HG02759 (cell line): ENCODE measurements around the gene RAMP1.
"Not testable (repeated sequence)": the region's sequence is repeated elsewhere in the genome, so short reads cannot be mapped to it uniquely, and the experiment has no call there.

Experiments used
- ATAC-seq: cut with Tn5 transposase; IDR thresholded peaks from one replicate; pipeline ENCODE4 v1.9.1; 2021; ENCODE audit warnings: mild to moderate bottlenecking, moderate library complexity; ENCODE audit not compliant: unreplicated experiment

RAMP1 gene

GRCh38 chr2:237859533-237860272 lies at the start of gene RAMP1:
Gene RAMP1, plus strand, starts transcription at chr2:237859623. Its CDS starts 53 bp downstream, at chr2:237859676.
- no peak for ATAC-seq

DNA sequence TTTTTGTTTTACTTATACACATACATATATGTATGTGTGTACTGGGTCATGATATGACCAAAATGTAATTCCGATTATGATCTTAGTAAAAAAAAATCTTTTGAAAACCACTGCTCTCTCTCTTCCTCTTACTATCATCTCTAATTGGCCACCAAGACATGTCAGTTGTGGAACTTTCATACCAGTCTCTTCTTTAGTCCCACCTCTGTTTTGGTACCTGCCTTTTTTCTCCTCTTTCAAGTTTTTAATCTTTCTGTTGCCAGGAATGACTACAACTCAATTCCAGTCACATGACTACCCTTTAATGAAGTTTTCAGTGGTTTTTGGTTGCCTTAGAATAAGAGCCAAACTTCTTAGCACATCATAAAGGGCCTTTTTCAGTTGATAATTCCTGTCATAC lies 43.8 kb upstream of the RAMP1 start:
- ATAC-seq, result no peak

- ATAC-seq, result no peak
These were observed 42.9 kb upstream of the RAMP1 start for GRCh38 chr2:237816531-237816930.

DNA sequence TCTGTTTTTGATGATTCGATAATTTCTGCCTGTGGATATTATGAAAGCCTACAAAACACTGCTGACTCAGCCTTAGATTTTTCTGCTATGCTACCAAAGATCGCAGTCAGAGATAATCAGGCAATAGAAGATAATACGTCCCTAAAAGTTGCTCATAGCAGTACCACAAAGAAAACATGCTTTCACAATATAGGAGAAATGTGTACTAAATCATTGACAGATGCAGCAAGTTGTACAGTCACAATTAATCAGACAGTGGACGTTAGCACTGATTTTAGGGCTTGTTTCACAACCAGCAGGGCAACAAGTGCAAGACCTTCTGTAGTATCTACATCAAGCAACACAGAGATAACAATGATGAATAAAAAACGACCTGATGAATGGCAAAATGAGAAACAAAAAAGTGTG lies 41.4 kb upstream of the RAMP1 start:
- no peak for ATAC-seq

GRCh38 chr2:237819231-237819630 lies 40.2 kb upstream of the RAMP1 start:
- ATAC-seq, result no peak

GRCh38 chr2:237820421-237820820 lies 39.0 kb upstream of the RAMP1 start:
- ATAC-seq, result no peak

DNA sequence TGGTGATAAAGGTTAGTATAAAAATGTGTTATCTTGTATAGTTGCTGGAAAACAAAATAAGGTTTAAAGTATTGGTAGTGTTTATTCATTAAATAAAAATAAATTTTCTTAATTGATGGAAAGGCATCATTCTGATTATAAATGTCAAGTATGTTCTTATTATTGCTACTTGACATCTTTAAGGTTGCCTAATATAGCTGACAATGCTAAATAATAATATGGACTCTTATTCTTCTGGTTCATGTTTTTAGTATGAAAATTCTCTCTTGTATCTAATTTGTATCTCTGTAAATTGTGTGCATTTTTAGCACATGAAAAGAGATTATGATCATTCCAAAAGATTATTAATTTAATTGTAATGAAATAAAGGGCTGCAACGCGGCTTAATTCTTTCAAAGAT lies 35.9 kb upstream of the RAMP1 start:
- no peak for ATAC-seq

GRCh38 chr2:237824085-237824484 lies 35.3 kb upstream of the RAMP1 start:
- ATAC-seq, result no peak

DNA sequence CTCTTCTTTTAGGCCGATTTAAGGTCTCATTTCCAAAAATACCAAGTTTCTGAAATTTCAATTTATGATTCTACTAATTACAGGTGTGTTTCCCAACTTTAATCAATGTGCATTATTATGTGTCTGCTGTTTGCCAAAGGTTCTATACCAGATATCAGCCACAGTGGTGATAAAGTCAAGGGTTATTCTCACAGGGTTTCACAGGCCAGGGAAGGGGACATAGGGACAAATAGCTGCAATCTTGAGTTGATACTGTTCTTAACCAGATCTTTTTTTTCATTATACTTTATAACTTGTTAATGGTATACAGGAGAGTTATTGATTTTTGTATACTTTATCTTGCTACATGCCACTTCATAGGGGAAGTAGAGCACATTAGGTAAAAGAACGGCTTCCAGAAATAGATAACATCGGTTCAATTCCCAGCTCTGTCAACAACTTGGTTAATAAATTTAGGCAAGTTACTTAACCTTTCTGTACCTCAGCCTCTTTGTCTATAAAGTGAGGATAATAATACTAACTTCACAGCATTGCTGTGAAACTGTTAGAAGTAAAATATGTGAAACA lies 31.9 kb upstream of the RAMP1 start:
- ATAC-seq, result no peak

DNA sequence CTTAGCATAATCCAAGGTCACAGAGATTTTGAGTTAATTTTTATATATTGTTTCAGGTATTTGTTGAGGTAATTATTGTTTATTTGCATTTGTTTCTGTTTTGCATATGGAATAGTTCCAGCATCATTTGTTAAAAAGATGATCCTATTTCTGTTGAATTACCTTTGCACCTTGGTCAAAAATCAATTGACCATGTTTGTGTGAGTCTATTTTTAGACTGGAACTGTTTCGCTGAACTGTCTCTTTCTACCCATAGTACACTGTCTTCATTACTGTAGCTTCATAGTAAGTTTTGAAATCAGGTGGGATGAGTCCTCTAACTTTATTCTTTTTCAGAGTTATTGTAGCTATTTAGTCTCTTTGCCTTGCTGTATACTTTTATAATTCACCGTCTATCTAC lies 28.9 kb upstream of the RAMP1 start:
- ATAC-seq, result no peak

DNA sequence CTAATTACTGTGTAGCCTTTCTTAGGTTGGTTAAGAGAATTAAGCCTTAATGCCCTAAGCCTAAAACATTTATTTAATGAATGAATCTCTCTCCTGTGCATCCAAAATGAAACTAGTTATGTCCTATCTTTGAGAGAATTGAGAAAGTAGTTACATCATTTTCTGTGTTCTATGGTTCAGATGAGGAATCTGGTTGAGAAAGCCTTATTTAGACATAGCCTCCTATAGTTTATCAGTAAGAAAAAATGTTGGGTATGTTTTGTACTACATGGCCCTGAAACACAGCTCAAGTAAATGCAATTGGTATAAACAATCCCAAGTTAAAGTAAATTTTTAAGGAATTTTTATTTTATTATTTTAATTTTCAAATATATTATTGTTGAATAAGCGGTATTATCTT lies 25.9 kb upstream of the RAMP1 start:
- no peak for ATAC-seq

- ATAC-seq, result no peak
These were observed 24.1 kb upstream of the RAMP1 start for GRCh38 chr2:237835372-237835771.

- ATAC-seq, result no peak
These were observed 18.4 kb upstream of the RAMP1 start for GRCh38 chr2:237841051-237841450.

GRCh38 chr2:237848940-237849339 lies 10.5 kb upstream of the RAMP1 start:
- ATAC-seq, result not testable (repeated sequence)

DNA sequence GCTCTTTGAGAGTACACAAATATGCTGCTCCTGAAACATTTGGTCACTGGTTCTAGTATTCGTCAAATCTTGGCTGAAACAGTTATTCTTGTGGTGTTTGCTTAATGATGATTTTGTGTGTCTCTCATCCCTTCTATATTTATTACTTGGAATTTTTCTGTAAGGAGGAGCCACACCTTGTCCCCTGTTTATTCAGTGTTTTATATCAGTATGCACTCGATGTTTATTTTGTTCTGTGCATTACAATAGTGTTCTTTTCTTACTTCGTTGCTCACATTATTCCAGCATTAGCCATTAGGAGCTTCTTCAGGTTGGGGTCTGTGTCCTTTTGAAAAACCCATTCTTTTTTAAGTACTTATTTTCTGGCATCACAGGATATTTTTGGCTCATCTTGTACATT lies 5.1 kb upstream of the RAMP1 start:
- ATAC-seq, result no peak

DNA sequence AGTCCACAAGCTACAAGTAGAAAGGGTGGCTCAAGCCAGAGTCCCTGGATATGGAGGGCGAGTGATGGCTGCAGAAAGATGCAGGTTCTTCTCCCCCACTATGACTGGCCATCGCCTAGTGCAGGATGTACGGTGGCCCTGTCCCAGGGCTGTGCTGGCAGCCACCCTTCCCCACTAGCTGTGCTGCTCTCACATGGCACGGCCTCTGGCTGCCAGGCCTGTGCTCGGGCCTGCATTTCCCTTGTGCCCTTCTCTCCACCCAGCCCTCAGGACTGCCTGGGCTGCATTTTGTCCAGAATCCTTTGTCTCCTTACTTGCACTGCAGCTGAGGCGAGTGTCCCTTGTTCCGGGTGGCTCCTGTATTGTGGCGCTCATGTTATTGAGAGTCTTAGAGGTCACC lies 1.6 kb upstream of the RAMP1 start:
- no peak for ATAC-seq

- ATAC-seq, result no peak
These were observed 935 bp upstream of the RAMP1 start for GRCh38 chr2:237858294-237859081.

DNA sequence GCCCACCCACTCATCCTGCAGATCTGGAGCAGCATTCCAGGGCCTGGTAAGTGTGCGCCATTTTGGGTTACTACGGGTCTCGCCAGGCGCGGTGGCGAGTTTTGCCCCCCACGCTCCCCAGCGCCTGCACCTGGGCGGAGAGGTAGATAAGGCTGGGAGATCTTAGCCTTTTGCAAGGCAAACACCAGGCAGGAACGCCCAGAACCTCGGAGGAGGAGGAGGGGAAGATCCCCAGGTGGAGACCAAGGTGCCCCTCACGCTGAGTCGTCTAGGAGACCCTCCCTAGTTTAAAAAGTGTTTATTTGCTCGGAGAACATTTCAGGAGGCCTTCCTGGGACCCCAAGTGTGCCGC lies 365 bp upstream of the RAMP1 start:
- no peak for ATAC-seq

GRCh38 chr2:237860273-237860935 lies 981 bp downstream of the RAMP1 start:
- ATAC-seq, result no peak

DNA sequence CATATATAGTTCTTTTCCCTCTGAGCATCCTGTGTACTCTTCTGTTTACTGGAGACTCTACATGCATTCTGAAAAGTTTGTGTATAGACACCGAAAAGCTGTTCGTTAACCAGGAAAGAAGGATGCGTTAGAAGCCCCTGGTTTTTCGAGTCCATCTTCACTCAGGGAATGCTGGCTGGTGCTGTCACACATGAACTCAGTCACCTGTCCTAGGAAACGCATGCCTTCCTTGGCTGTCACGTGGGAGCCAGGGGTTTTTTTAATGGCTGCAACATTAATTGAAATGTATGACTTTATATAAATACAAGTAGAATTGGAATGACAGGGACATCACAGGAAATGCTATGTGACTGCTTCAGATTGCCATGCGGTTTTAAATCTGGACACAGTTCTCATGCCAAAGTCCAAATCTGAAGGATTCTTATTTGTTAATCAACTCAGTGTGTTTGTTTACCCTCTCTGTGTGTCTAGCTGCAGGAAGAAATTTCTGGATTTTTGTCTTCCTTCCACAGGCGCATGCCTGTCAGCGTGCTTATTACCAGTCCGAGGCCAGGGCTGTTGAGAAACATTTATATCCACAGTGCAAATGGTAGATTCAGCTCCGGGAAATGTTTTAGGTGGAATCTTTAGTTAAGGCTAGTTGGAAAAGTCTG lies 2.6 kb downstream of the RAMP1 start:
- no peak for ATAC-seq

DNA sequence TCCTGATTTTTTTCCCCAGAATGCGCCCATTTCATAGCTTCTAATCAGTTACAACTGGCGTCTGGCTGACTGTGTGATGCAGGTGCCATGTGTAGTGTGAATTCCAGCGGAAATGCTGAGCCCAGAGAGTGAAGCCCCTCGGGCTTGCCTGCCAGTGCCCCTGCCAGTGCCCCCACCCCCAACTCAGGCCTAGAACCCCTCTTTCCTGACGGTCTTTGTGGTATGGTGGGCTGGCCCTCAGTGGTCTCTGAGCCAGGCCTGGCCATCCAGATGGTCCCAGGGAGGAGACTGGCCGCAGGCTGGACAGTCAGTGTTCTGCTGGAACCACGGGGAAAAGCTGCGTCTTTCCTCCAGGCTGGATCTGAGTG lies 3.1 kb downstream of the RAMP1 start:
- ATAC-seq, result no peak
